Right lobe of liver (tissue), 6 donors: ENCODE results near the gene GMPR. TPM values are rescaled to one million over a fixed set of nuclear protein-coding genes. Genes with fewer than 3 reads are reported as not detected.

Experiments
- ATAC-seq, 4 donors: fragments of 200-7000 bp; cut with Tn5 transposase; one replicate each; pipeline ENCODE4 v1.9.1; 2020; ENCODE audit warnings: mild to moderate bottlenecking in 4 of 4, moderate library complexity in 4 of 4
- DNase-seq, 3 donors: peaks; one replicate each; pipeline ENCODE4 v3.0.0-alpha.2; 2020
- H3K27ac ChIP-seq, 3 donors: fragments of 200-600 bp; one replicate each; pipeline ENCODE4 v1.8.0; 2022
- H3K27me3 ChIP-seq, 2 donors: fragments of 200-600 bp; one replicate each; pipeline ENCODE4 v1.8.0; 2022
- H3K36me3 ChIP-seq, 4 donors: fragments of 200-600 bp; sonication (generic) in 1 of 4; one replicate each; pipeline versions ENCODE4 v1.5.1 to v1.8.0; 2017 to 2022; ENCODE audit warnings: control low read depth in 1 of 4
- H3K4me1 ChIP-seq, 4 donors: fragments of 200-600 bp; sonication (generic) in 1 of 4; one replicate each; pipeline versions ENCODE4 v1.5.1 to v1.8.0; 2017 to 2022; ENCODE audit warnings: control low read depth in 1 of 4
- H3K4me3 ChIP-seq, 3 donors: fragments of 200-600 bp; one replicate each; pipeline ENCODE4 v1.8.0; 2022
- H3K9me3 ChIP-seq, 4 donors: fragments of 200-600 bp; sonication (generic) in 1 of 4; one replicate each; pipeline versions ENCODE4 v1.5.1 to v1.8.0; 2017 to 2022; ENCODE audit warnings: control low read depth in 1 of 4
- POLR2A ChIP-seq: fragments of 450-650 bp; IDR thresholded peaks from one replicate; pipeline ENCODE4 v1.6.1; 2017; ENCODE audit warnings: antibody characterized with exemption, mild to moderate bottlenecking
- WGBS: methylation state at CpG from one replicate; pipeline ENCODE4 v1.1.6; 2018; ENCODE audit warnings: low coverage, low lambda C conversion rate; ENCODE audit not compliant: insufficient coverage; ENCODE audit errors: missing lambda C conversion rate; 5-methylcytosine and 5-hydroxymethylcytosine counted together
- intact Hi-C, 2 donors: fragments of 100-400 bp; cut with DNase I; formaldehyde crosslinking; loops; one replicate each; pipeline versions ENCODE4 v1.11.2 to v1.14.1; 2022
- total RNA-seq, 6 experiments: library from RNA; depleted of rRNA in 2 of 6; stranded (reverse); fragments of >200 nt in 2 of 6; fragmentation: NEBNext Ultra II Directional in 3 of 6; extraction: Animal tissue kit (Norgen Biotek cat#: 25700) in 3 of 6; gene quantifications; one replicate each; pipeline versions ENCODE4 v1.1.0 to v1.2.4, GENCODE V29; 2016 to 2023
- TF ChIP-seq, protein P1 (sequence below), 4 donors: fragments of 200-600 bp in 3 of 4; fragments of 450-650 bp in 1 of 4; IDR thresholded peaks; one replicate each; pipeline versions ENCODE4 v1.5.1 to v1.8.0; 2016 to 2022; ENCODE audit warnings: antibody characterized with exemption in 4 of 4, mild to moderate bottlenecking in 2 of 4
- donor health status: DM: no; HTN: yes; CAD: no.
- donor health status: DM: no; HTN: no; CAD: no.
- donor health status: DM: no; HTN: no; CAD: no.
- donor health status: DM: no; HTN: yes; CAD: no.
- donor health status: DM: no; HTN: yes; CAD: no.

Gene GMPR
- total RNA-seq, 6 experiments from 2014 or later = 3.7 to 6.5 (median 4.9) TPM

DNA sequence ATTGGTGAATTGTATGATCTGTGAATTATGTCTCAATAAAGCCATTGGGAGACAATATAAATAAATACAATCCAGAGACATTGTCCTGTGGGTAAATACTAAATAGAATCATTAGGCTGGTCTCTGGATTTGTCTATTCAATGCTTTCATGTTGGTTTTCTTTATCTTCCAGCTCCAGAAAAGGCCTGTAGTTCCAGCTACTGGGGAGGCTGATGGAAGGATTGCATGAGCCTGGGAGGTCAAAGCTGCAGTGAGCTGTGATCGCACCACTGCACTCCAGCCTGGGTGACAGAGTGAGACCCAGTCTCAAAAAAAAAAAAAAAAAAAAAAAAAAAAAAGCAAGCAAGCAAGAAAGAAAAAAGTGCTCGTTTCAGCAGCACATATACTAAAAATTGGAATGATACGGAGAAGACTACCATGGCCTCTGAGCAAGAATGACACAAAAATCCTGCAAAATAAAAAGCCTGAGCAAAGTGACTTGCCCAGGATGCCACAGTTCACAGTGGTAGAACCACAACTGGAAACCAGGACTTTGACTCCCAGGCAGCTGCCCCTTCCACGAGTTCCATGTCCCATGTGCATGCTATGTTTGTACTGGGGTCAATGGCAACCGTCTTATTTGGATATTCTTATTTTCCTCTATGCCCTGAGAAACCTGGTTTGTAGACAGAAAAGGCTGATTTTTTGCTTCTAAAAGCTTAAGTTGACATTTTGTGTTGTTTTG lies 33.6 kb upstream of the GMPR start:
- Histone ChIP-seq H3K4me1 (no peaks in the 10 kb centered on the region), H3K9me3 (no peaks in the 10 kb centered on the region), H3K4me3 (no peak overlapping the region), H3K36me3 (no peaks in the 10 kb centered on the region), H3K27ac (no peak overlapping the region), H3K27me3 (no peaks in the 10 kb centered on the region)
- ATAC-seq (no peak), DNase-seq (no peak)
- intact Hi-C loops = no loop called here
- no peak for TF ChIP-seq POLR2A
- TF ChIP-seq, protein P1, sequence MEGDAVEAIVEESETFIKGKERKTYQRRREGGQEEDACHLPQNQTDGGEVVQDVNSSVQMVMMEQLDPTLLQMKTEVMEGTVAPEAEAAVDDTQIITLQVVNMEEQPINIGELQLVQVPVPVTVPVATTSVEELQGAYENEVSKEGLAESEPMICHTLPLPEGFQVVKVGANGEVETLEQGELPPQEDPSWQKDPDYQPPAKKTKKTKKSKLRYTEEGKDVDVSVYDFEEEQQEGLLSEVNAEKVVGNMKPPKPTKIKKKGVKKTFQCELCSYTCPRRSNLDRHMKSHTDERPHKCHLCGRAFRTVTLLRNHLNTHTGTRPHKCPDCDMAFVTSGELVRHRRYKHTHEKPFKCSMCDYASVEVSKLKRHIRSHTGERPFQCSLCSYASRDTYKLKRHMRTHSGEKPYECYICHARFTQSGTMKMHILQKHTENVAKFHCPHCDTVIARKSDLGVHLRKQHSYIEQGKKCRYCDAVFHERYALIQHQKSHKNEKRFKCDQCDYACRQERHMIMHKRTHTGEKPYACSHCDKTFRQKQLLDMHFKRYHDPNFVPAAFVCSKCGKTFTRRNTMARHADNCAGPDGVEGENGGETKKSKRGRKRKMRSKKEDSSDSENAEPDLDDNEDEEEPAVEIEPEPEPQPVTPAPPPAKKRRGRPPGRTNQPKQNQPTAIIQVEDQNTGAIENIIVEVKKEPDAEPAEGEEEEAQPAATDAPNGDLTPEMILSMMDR (IDR thresholded peaks at IDR 0.05) = no peak
- 53% methylated on average over 5 of the region's 5 CpGs for WGBS

DNA sequence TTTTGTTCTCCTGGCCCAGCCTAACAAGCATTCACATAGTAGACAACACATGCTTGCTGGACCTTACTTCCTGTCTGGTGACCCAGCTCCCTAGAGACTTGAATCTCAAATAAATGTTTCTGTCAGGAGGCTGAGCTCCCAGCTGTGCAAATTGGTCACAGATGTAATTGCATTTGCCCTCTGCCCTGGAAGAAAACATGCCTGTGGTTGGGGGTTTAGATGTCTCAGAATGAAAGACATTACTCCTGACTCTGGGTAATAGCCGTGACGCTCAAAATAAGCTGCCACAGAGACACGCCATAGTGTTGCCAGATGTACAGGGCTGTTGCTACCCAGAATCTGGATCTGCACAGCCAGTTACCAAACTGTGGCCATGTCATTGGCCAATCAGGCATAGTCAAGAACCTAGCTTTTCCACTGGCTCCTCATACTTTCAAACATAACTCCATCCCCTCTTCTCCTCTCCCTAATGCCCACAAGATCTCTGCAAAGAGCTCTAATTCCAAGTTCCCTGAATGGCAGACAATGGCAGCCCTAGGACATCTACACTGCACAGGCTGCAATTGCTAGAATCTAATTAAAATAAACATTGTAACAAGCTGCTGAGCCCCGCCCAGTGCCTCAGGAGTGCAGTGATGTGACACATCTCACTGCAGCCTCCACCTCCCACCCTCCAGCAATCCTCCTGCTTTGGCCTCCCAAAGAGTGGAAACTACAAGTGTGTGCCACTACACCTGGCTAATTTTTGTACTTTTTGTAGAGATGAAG lies 32.8 kb upstream of the GMPR start:
- TF ChIP-seq POLR2A = no peak
- TF ChIP-seq, protein P1 (IDR thresholded peaks at IDR 0.05) = no peak
- no peak overlapping the region for H3K4me3 ChIP-seq
- no peak for DNase-seq
- no peaks in the 10 kb centered on the region for H3K36me3 ChIP-seq
- no peaks in the 10 kb centered on the region for H3K4me1 ChIP-seq
- WGBS = 89% methylated on average over 1 of the region's 4 CpGs
- H3K9me3 ChIP-seq = no peaks in the 10 kb centered on the region
- no peaks in the 10 kb centered on the region for H3K27me3 ChIP-seq
- intact Hi-C loops = no loop called here
- peak in 1 of 4 donors; percentile 19 for ATAC-seq
- H3K27ac ChIP-seq = no peak overlapping the region

DNA sequence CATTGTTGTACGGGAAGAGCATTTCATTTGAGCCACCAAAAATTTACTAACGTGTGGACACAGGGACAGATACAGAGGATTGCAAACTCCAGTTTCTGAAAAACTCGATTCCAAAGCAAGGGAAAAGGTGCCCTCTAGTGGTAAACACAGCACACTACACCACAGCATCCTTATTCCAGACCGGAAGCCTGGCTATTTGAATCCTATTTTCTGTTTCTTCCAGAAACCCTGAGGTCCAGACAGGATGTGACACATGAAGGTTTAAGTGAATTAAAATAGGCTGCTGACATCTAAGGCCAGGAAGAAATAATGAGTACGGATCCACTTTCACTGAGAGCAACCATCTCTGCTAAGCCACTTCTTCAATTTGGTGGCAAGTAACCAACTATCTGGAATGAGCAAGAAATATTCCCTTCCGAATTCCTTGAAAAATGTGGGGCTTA lies 31.8 kb upstream of the GMPR start:
- no peak for TF ChIP-seq POLR2A
- TF ChIP-seq, protein P1 (IDR thresholded peaks at IDR 0.05) = peak; percentile 95 to 98 (median 98)
- no peaks in the 10 kb centered on the region for H3K27me3 ChIP-seq
- no peak overlapping the region for H3K27ac ChIP-seq
- peak; percentile 88 to 97 (median 94) for ATAC-seq
- no peak overlapping the region for H3K4me3 ChIP-seq
- no peaks in the 10 kb centered on the region for H3K36me3 ChIP-seq
- DNase-seq = no peak
- WGBS = 5% methylated on average over 6 of the region's 6 CpGs
- H3K4me1 ChIP-seq = no peaks in the 10 kb centered on the region
- H3K9me3 ChIP-seq = no peaks in the 10 kb centered on the region
- intact Hi-C loops = no loop called here

DNA sequence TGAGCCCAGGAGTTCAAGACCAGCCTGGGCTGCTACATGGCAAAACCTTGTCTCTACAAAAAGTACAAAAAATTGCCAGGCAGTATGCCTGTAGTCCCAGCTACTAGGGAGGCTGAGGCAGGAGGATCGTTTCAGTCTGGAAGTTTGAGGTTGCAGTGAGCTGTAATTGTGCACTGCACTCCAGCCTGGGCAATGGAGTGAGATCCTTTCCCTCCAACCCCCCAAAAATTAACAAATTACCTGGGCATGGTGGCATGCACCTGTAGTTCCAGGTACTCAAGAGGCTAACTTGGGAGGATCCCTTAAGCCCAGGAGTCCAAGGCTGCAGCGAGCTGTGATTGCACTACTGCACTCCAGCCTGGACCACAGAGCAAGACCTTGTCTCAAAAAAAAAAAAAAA lies 29.4 kb upstream of the GMPR start:
- ATAC-seq (no peak), DNase-seq (no peak)
- 43% methylated on average over 1 of the region's 2 CpGs for WGBS
- no peaks in the 10 kb centered on the region for H3K9me3 ChIP-seq
- no peaks in the 10 kb centered on the region for H3K36me3 ChIP-seq
- H3K4me3 ChIP-seq = no peak overlapping the region
- TF ChIP-seq POLR2A = no peak
- TF ChIP-seq, protein P1 (IDR thresholded peaks at IDR 0.05) = no peak
- H3K27me3 ChIP-seq = no peaks in the 10 kb centered on the region
- no peaks in the 10 kb centered on the region for H3K4me1 ChIP-seq
- H3K27ac ChIP-seq = no peak overlapping the region
- intact Hi-C loops = no loop called here
